HepG2 (cell line): Measurements from ENCODE around the gene ZNF425. TPM values are rescaled to one million over a fixed set of nuclear protein-coding genes. Genes with fewer than 3 reads are reported as not detected.

ENCODE experiments used
- AHR ChIP-seq: IDR thresholded peaks from 2 replicates; pipeline ENCODE4 v1.6.1; 2018; ENCODE audit warnings: missing genetic modification reagents, missing compliant biosample characterization
- CBX2 ChIP-seq, 2 experiments: fragments of 200-600 bp in 1 of 2; sonication (generic); formaldehyde crosslinking in 1 of 2; IDR thresholded peaks; 2 replicates each; pipeline versions ENCODE4 v1.7.0 to v1.8.1; 2018 to 2022; ENCODE audit warnings: low read depth in 2 of 2, low read length in 1 of 2, mild to moderate bottlenecking in 1 of 2, missing genetic modification reagents in 1 of 2
- GATA4 ChIP-seq: sonication (generic); IDR thresholded peaks from 2 replicates; pipeline ENCODE4 v1.6.1; 2016; ENCODE audit warnings: antibody characterized with exemption, low read depth, borderline replicate concordance
- GLMP ChIP-seq: sonication (generic); formaldehyde crosslinking; IDR thresholded peaks from 2 replicates; pipeline ENCODE4 v1.9.0; 2021; ENCODE audit warnings: missing genetic modification reagents, mild to moderate bottlenecking, borderline replicate concordance
- ISX ChIP-seq: sonication (generic); formaldehyde crosslinking; conservative IDR thresholded peaks from 2 replicates; pipeline ENCODE4 v1.5.0; 2020; ENCODE audit warnings: missing genetic modification reagents
- JUNB ChIP-seq: sonication (generic); formaldehyde crosslinking; IDR thresholded peaks from 2 replicates; pipeline ENCODE4 v1.8.0; 2022; ENCODE audit warnings: missing genetic modification reagents, mild to moderate bottlenecking, borderline replicate concordance
- KMT2A ChIP-seq: sonication (generic); formaldehyde crosslinking; IDR thresholded peaks from 2 replicates; pipeline ENCODE4 v1.4.0; 2020; ENCODE audit warnings: missing genetic modification reagents
- MAX ChIP-seq: IDR thresholded peaks from 2 replicates; pipeline ENCODE4 v1.6.1; 2012; ENCODE audit warnings: inconsistent platforms
- MED1 ChIP-seq: sonication (generic); formaldehyde crosslinking; IDR thresholded peaks from 2 replicates; pipeline ENCODE4 v1.4.0; 2020; ENCODE audit warnings: missing genetic modification reagents
- MIXL1 ChIP-seq: IDR thresholded peaks from 2 replicates; pipeline ENCODE4 v1.6.1; 2016
- MYPOP ChIP-seq: sonication (generic); formaldehyde crosslinking; IDR thresholded peaks from 2 replicates; pipeline ENCODE4 v1.8.1; 2023; ENCODE audit warnings: mild to moderate bottlenecking, moderate library complexity, missing genetic modification reagents
- NFATC3 ChIP-seq: sonication (generic); formaldehyde crosslinking; IDR thresholded peaks from 2 replicates; pipeline ENCODE4 v1.5.1; 2020; ENCODE audit warnings: mild to moderate bottlenecking, missing genetic modification reagents
- NR0B2 ChIP-seq: sonication (generic); formaldehyde crosslinking; IDR thresholded peaks from 2 replicates; pipeline ENCODE4 v1.4.0; 2020; ENCODE audit warnings: mild to moderate bottlenecking, missing genetic modification reagents
- SATB2 ChIP-seq: sonication (generic); formaldehyde crosslinking; IDR thresholded peaks from 2 replicates; pipeline ENCODE4 v1.5.0; 2020; ENCODE audit warnings: missing genetic modification reagents
- SIN3A ChIP-seq: IDR thresholded peaks from 2 replicates; pipeline ENCODE4 v1.6.1; 2011; ENCODE audit warnings: low read depth, mild to moderate bottlenecking, control low read depth, low read length, borderline replicate concordance
- SNAPC5 ChIP-seq: sonication (generic); formaldehyde crosslinking; IDR thresholded peaks from 2 replicates; pipeline ENCODE4 v1.8.1; 2023; ENCODE audit warnings: mild to moderate bottlenecking, missing genetic modification reagents, borderline replicate concordance
- SYNCRIP ChIP-seq: fragments of 200-400 bp; formaldehyde crosslinking; IDR thresholded peaks from 2 replicates; pipeline ENCODE4 v1.6.1; 2018; ENCODE audit warnings: mild to moderate bottlenecking, low read depth, low read length; ENCODE audit not compliant: insufficient read depth
- TFE3 ChIP-seq: IDR thresholded peaks from 2 replicates; pipeline ENCODE4 v1.6.1; 2016
- WIZ ChIP-seq: sonication (generic); formaldehyde crosslinking; IDR thresholded peaks from 2 replicates; pipeline ENCODE4 v1.5.1; 2020; ENCODE audit warnings: mild to moderate bottlenecking, missing genetic modification reagents
- ZEB1 ChIP-seq: IDR thresholded peaks from 2 replicates; pipeline ENCODE4 v1.6.1; 2012; ENCODE audit warnings: mild to moderate bottlenecking, low read depth, inconsistent platforms; ENCODE audit not compliant: insufficient replicate concordance
- ZNF331 ChIP-seq: sonication (generic); formaldehyde crosslinking; IDR thresholded peaks from 2 replicates; pipeline ENCODE4 v1.4.0; 2020; ENCODE audit warnings: missing genetic modification reagents
- ZNF33A ChIP-seq: sonication (generic); formaldehyde crosslinking; IDR thresholded peaks from 2 replicates; pipeline ENCODE4 v1.5.1; 2020; ENCODE audit warnings: missing genetic modification reagents, mild to moderate bottlenecking, moderate library complexity, borderline replicate concordance
- ZNF484 ChIP-seq: sonication (generic); formaldehyde crosslinking; IDR thresholded peaks from 2 replicates; pipeline ENCODE4 v1.5.1; 2020; ENCODE audit warnings: mild to moderate bottlenecking, low read depth, missing genetic modification reagents, borderline replicate concordance
- polyA plus RNA-seq, 8 experiments: library from polyadenylated mRNA; depleted of rRNA in 3 of 8; stranded (reverse) in 7 of 8; unstranded in 1 of 8; fragments of >200 nt; fragmentation: Illumina TruSeq in 4 of 8; extraction: Trizol in 4 of 8; gene quantifications; 2 replicates each; pipeline versions ENCODE4 v1.2.1 to v1.2.3, GENCODE V29; 2011 to 2016; ENCODE audit warnings: low read depth in 4 of 8, missing spikeins in 1 of 8, mixed read lengths in 1 of 8; ENCODE audit not compliant: insufficient read depth in 1 of 8
- total RNA-seq, 5 experiments: library from RNA; depleted of rRNA; stranded (reverse); fragments of >200 nt; fragmentation: Illumina TruSeq; extraction: Trizol; gene quantifications; 2 replicates each; pipeline ENCODE4 v1.2.3, GENCODE V29; 2016; ENCODE audit warnings: low read depth in 1 of 5

The ZNF425 gene
- total and polyA plus RNA-seq, 2 of the 13 experiments (the other 11 are each of a cell fraction or from before 2014, with no cell fraction given) = 0.51 to 1.1 TPM

GRCh38 chr7:149147752-149148653 is 21.9 kb upstream of the ZNF425 start (continued):
- TF ChIP-seq NR0B2 (CRISPR knock-in tag) (no peak), SYNCRIP (no peak), CBX2 (IDR thresholded peaks at IDR 0.05; ENCODE audit: low read depth, low read length) (no peak), CBX2 (CRISPR knock-in tag; IDR thresholded peaks at IDR 0.05; ENCODE audit: low read depth) (no peak; the same call in 1 of the 2 replicates), KMT2A (CRISPR knock-in tag) (no peak), MAX (peak; percentile 34; the same call in 1 of the 2 replicates), WIZ (CRISPR knock-in tag) (no peak), ZNF33A (CRISPR knock-in tag) (no peak), ZEB1 (no peak), AHR (CRISPR knock-in tag) (0 out of 2 replicates have a peak, but pooled peaks have one; percentile 68), MED1 (CRISPR knock-in tag) (0 out of 2 replicates have a peak, but pooled peaks have one; percentile 3), SATB2 (CRISPR knock-in tag) (no peak), JUNB (CRISPR knock-in tag) (0 out of 2 replicates have a peak, but pooled peaks have one; percentile 7), MIXL1 (CRISPR knock-in tag) (no peak), NFATC3 (no peak; the same call in 1 of the 2 replicates), GATA4 (no peak), ISX (CRISPR knock-in tag) (no peak), SNAPC5 (CRISPR knock-in tag) (no peak), TFE3 (no peak), SIN3A (no peak; the same call in 1 of the 2 replicates), MYPOP (CRISPR knock-in tag) (peak; percentile 33; the same call in 1 of the 2 replicates), ZNF331 (CRISPR knock-in tag) (no peak), GLMP (CRISPR knock-in tag) (no peak), ZNF484 (CRISPR knock-in tag) (no peak)
